Measurements from ENCODE around the gene KRT79. TPM values are rescaled to one million over a fixed set of nuclear protein-coding genes. Genes with fewer than 3 reads are reported as not detected.

KRT79 gene
- total and polyA plus RNA-seq, 9 of the 15 experiments (the other 6 are each of a cell fraction or from before 2014, with no cell fraction given): 0.03 to 2.3 (median 0.23) TPM; not detected in 2

GRCh38 chr12:52828156-52828555, 6.0 kb downstream of the KRT79 start (continued):
- TF ChIP-seq TBL1XR1 (IDR thresholded peaks at IDR 0.05; ENCODE audit: low read length in 2 of 2) (no peak), ZNF395 (CRISPR knock-in tag; IDR thresholded peaks at IDR 0.05) (no peak), OTX1 (CRISPR knock-in tag; IDR thresholded peaks at IDR 0.05) (no peak), PTTG1 (tag; IDR thresholded peaks at IDR 0.05; ENCODE audit: low read depth) (no peak), E2F1 (CRISPR knock-in tag; IDR thresholded peaks at IDR 0.05) (no peak), SUPT5H (IDR thresholded peaks at IDR 0.05) (no peak), SLC30A9 (CRISPR knock-in tag; IDR thresholded peaks at IDR 0.05) (no peak), COPS2 (conservative IDR thresholded peaks at IDR 0.05) (no peak)

GRCh38 chr12:52827499-52828090, 6.5 kb downstream of the KRT79 start:
- CTCF ChIA-PET (ENCODE audit: low intra/inter-chr PET ratio): no interaction called here

More at GRCh38 chr12:52827499-52828090, 6.5 kb downstream of the KRT79 start:
- intact Hi-C loops (cut with micrococcal nuclease) (no loop called here), in situ Hi-C loops (cut with MboI) (no loop called here)
- Histone ChIP-seq H2AFZ (ENCODE audit: low read depth, low read length) (no peak overlapping the region), H3K4me3 (no peak overlapping the region), H3K27ac (ENCODE audit: extremely low read depth, low read depth, low read length) (no peak overlapping the region), H3K9me1 (ENCODE audit: control insufficient read depth, insufficient read depth, low read length) (no peaks in the 10 kb centered on the region), H3K4me2 (ENCODE audit: insufficient read depth, low read length) (no peak overlapping the region), H3K9me3 (replicated peaks; ENCODE audit: control insufficient read depth, insufficient read depth, low read depth, low read length) (no peaks in the 10 kb centered on the region), H3K4me1 (replicated peaks in 1 of 2; ENCODE audit: control insufficient read depth in 2 of 2, insufficient read depth in 2 of 2, low read length in 2 of 2) (no peaks in the 10 kb centered on the region), H3K79me2 (ENCODE audit: control insufficient read depth, insufficient read depth, low read length) (no peaks in the 10 kb centered on the region), H3K27me3 (ENCODE audit: control insufficient read depth in 2 of 2, insufficient read depth in 2 of 2, low read length in 2 of 2) (peaks cover 35 to 63% of the 10 kb centered on the region in 2 experiments), H4K20me1 (replicated peaks; ENCODE audit: control insufficient read depth, insufficient read depth, low read length) (no peaks in the 10 kb centered on the region; the same call in 1 of the 2 replicates), H3K36me3 (ENCODE audit: control insufficient read depth, insufficient read depth, low read length) (no peaks in the 10 kb centered on the region), H3K9ac (ENCODE audit: insufficient read depth in 1 of 2, low read depth in 2 of 2, low read length in 2 of 2) (no peak overlapping the region)
- BruUV-seq (replicated peaks): no TSS peak
- 2% methylated on average over 6 of the region's 6 CpGs for WGBS (ENCODE audit: insufficient coverage, low coverage, missing lambda C conversion rate)
- POLR2A ChIA-PET: interaction anchor here (0.6 kb wide), 1 partner anchor 13 kb away, joined by 3 read pairs; no protein-coding TSS in a partner anchor
- DNase-seq (ENCODE audit: extremely low read depth in 1 of 4, low spot score in 3 of 4) (no peak), FAIRE-seq (no peak), ATAC-seq (no peak)
- TF ChIP-seq ESRRB (CRISPR knock-in tag; IDR thresholded peaks at IDR 0.05; ENCODE audit: borderline replicate concordance): no peak

Measured in K562 (cell line).